Erythroblast (primary cell): ENCODE results near the gene GLCE.
"Not testable (repeated sequence)": the region's sequence is repeated elsewhere in the genome, so short reads cannot be mapped to it uniquely, and the experiment has no call there.

Experiments used
- GATA1 ChIP-seq: IDR thresholded peaks from 2 replicates; pipeline ENCODE4 v1.6.1; 2011; ENCODE audit warnings: low read depth, mild to moderate bottlenecking, control low read depth, low read length, moderate library complexity
- POLR2A ChIP-seq: IDR thresholded peaks from 2 replicates; pipeline ENCODE4 v1.6.1; 2011; ENCODE audit warnings: mild to moderate bottlenecking, low read length

DNA sequence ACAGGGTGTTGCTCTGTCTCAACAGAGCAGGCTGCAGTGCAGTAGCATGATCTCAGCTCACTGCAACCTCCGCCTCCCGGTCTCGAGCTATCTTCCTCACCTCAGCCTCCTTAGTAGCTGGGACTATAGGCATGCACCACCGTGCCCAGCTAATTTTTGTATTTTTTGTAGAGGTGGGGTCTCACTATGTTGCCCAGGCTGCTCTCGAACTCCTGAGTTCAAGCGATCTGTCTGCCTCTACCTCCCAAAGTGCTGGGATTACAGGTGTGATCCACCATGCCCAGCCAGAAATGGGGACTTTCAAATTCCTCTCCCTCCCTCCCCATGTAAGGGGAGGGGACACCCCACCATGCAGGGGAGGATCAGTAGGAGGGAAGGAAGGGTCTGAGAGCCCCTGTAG is 141.7 kb downstream of the GLCE start:
- not testable (repeated sequence) for TF ChIP-seq POLR2A, GATA1
